MCF 10A (cell line): Measurements from ENCODE around the gene FAM8A1. TPM values are rescaled to one million over a fixed set of nuclear protein-coding genes. Genes with fewer than 3 reads are reported as not detected.

Source experiments
- BruUV-seq: library from RNA; stranded (reverse); fragments of 400-500 nt; replicated peaks from 2 replicates; lab custom pipeline; 2021; lab: Mats Ljungman, UMichigan
- CTCF ChIA-PET: fragments of 300-600 bp; sonication (Branson Sonifier 250); formaldehyde crosslinking; extraction: SDS; loops from one replicate; lab custom pipeline; 2021; ENCODE audit warnings: antibody characterized with exemption, inconsistent platforms; lab: Yijun Ruan, JAX
- POLR2A ChIA-PET: fragments of 300-600, 350-650 bp; sonication (Branson Sonifier 250); formaldehyde crosslinking; extraction: SDS; loops from one replicate; lab custom pipeline; 2020; ENCODE audit warnings: antibody characterized with exemption, inconsistent platforms; lab: Yijun Ruan, JAX
- DNase-seq: peaks from one replicate; pipeline ENCODE4 v3.0.0-alpha.2; 2018; ENCODE audit not compliant: unreplicated experiment
- H3K27ac Mint-ChIP-seq: one replicate; pipeline ENCODE4 v1.8.0; 2022; ENCODE audit warnings: mild to moderate bottlenecking, low read depth, mixed read lengths; ENCODE audit not compliant: unreplicated experiment
- H3K27me3 Mint-ChIP-seq: one replicate; pipeline ENCODE4 v1.8.0; 2022; ENCODE audit warnings: mixed read lengths; ENCODE audit not compliant: insufficient read depth, unreplicated experiment
- H3K36me3 Mint-ChIP-seq: one replicate; pipeline ENCODE4 v1.8.0; 2022; ENCODE audit warnings: mild to moderate bottlenecking, moderate library complexity, mixed read lengths; ENCODE audit not compliant: insufficient read depth, unreplicated experiment
- H3K4me1 Mint-ChIP-seq: one replicate; pipeline ENCODE4 v1.8.0; 2022; ENCODE audit warnings: mixed read lengths; ENCODE audit not compliant: insufficient read depth, unreplicated experiment
- H3K4me3 Mint-ChIP-seq: one replicate; pipeline ENCODE4 v1.8.0; 2022; ENCODE audit warnings: mild to moderate bottlenecking, moderate library complexity, mixed read lengths; ENCODE audit not compliant: unreplicated experiment
- H3K9me3 Mint-ChIP-seq: one replicate; pipeline ENCODE4 v1.8.0; 2022; ENCODE audit warnings: mixed read lengths; ENCODE audit not compliant: unreplicated experiment
- intact Hi-C: fragments of 100-400 bp; cut with micrococcal nuclease; formaldehyde crosslinking; loops from 2 replicates; pipeline ENCODE4 v1.14.1; 2022
- total RNA-seq: library from RNA; stranded (reverse); gene quantifications from 2 replicates; pipeline ENCODE4 v1.2.3, GENCODE V29; 2022
- TF ChIP-seq, protein P1 (sequence below): fragments of 200-600 bp; IDR thresholded peaks from one replicate; pipeline ENCODE4 v1.8.0; 2022; ENCODE audit warnings: antibody characterized with exemption, mild to moderate bottlenecking; ENCODE audit not compliant: unreplicated experiment

Gene FAM8A1
- total RNA-seq, 1 experiment from 2014 or later = 12.7 TPM

DNA sequence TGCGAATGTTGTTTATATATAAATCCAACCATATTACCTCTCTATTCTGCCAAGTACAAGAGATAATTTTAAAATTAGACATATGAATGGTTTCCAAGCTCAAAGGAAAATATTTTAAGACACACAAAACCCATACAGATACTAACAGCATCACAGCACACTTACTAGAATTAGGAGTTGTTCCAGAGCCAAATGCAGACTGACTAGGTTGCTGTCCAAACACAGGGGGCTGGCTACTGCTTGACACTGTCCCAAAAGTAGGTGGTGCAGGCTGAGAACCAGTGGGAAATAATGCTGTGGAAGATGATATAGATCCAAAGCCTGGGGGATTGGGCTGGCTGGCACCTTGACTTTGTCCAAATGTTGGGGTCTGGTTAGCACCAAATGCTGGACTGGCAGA lies 24.3 kb downstream of the FAM8A1 start:
- ChIA-PET CTCF (interaction anchor here (1.0 to 1.2 kb wide), 2 partner anchors 13 to 180 kb away, joined by 3 read pairs; no protein-coding TSS in a partner anchor), POLR2A (no interaction called here)
- no peaks in the 10 kb centered on the region for H3K27me3 Mint-ChIP-seq
- no peak overlapping the region for H3K4me3 Mint-ChIP-seq
- BruUV-seq = no TSS peak
- H3K9me3 Mint-ChIP-seq = no peaks in the 10 kb centered on the region
- TF ChIP-seq, protein P1, sequence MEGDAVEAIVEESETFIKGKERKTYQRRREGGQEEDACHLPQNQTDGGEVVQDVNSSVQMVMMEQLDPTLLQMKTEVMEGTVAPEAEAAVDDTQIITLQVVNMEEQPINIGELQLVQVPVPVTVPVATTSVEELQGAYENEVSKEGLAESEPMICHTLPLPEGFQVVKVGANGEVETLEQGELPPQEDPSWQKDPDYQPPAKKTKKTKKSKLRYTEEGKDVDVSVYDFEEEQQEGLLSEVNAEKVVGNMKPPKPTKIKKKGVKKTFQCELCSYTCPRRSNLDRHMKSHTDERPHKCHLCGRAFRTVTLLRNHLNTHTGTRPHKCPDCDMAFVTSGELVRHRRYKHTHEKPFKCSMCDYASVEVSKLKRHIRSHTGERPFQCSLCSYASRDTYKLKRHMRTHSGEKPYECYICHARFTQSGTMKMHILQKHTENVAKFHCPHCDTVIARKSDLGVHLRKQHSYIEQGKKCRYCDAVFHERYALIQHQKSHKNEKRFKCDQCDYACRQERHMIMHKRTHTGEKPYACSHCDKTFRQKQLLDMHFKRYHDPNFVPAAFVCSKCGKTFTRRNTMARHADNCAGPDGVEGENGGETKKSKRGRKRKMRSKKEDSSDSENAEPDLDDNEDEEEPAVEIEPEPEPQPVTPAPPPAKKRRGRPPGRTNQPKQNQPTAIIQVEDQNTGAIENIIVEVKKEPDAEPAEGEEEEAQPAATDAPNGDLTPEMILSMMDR = no peak
- peaks cover 83% of the 10 kb centered on the region for H3K36me3 Mint-ChIP-seq
- DNase-seq = no peak
- H3K27ac Mint-ChIP-seq = no peak overlapping the region
- H3K4me1 Mint-ChIP-seq = no peaks in the 10 kb centered on the region
- intact Hi-C loops = no loop called here

DNA sequence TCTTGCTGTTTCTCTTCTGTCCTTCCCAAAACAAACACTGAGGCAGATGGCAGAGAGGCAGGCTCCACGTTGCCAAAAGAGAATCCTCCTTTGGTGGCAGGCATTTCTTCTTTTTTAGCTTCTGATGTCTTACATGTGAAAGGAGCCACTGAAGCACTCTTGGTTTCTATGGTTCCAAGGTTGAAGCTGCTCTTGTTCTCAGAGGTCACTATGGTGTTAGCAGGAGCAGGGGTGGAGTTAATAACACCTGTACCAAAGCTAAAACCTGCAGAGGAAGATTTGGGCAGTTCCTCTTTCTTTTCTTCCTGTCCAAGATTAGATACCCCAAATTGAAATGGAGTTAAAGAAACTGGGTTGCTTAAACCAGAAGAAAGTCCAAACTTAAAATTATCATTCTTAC lies 28.8 kb downstream of the FAM8A1 start:
- intact Hi-C loops = no loop called here
- BruUV-seq = TSS peak; percentile 42
- peaks cover 20% of the 10 kb centered on the region for H3K4me1 Mint-ChIP-seq
- TF ChIP-seq, protein P1 = no peak
- H3K27ac Mint-ChIP-seq = no peak overlapping the region
- no peaks in the 10 kb centered on the region for H3K27me3 Mint-ChIP-seq
- POLR2A ChIA-PET = interaction anchor here (1.4 kb wide), 1 partner anchor 11 kb away, joined by 6 read pairs; no protein-coding TSS in a partner anchor
- CTCF ChIA-PET = interaction anchor here (0.6 kb wide), 1 partner anchor 157 kb away, joined by 4 read pairs; no protein-coding TSS in a partner anchor
- H3K4me3 Mint-ChIP-seq = no peak overlapping the region
- peaks cover 82% of the 10 kb centered on the region for H3K36me3 Mint-ChIP-seq
- no peak for DNase-seq
- no peaks in the 10 kb centered on the region for H3K9me3 Mint-ChIP-seq

DNA sequence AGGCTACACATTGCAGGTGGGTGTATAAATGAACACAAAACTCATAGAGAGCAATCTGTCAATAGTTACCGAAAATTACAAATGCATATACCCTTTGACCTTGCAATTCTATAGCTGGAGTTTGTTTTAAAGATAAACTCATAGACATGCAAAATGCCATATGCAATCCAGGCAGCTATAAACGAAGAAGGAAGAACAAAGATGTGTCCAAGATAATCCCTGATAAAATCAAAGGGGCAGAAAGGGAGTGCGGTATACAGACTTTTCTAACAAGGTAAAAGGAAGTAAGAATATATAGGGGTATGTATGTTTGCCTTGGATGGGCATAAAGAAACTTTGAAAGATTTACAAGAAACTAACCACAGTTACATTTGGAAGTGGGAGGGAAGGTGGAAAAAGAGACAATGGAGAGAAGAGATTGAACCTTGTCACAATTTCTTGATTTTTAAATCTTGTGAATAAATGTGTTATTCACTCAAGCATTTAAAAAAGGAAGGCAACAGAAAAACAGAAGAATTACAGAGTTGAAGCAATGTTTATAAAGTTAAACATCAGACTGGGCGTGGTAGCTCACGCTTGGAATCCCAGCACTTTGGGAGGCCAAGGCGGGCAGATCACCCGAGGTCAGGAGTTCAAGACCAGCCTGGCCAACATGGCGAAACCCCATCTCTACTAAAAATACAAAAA lies 29.9 kb downstream of the FAM8A1 start:
- Mint-ChIP-seq H3K27me3 (no peaks in the 10 kb centered on the region), H3K27ac (no peak overlapping the region), H3K36me3 (peaks cover 71% of the 10 kb centered on the region), H3K4me3 (no peak overlapping the region), H3K4me1 (peaks cover 20% of the 10 kb centered on the region), H3K9me3 (no peaks in the 10 kb centered on the region)
- no TSS peak for BruUV-seq
- ChIA-PET POLR2A (no interaction called here), CTCF (interaction anchor here (0.7 kb wide), 1 partner anchor 473 kb away, joined by 3 read pairs; no protein-coding TSS in a partner anchor)
- TF ChIP-seq, protein P1 = no peak
- no peak for DNase-seq
- intact Hi-C loops = no loop called here

DNA sequence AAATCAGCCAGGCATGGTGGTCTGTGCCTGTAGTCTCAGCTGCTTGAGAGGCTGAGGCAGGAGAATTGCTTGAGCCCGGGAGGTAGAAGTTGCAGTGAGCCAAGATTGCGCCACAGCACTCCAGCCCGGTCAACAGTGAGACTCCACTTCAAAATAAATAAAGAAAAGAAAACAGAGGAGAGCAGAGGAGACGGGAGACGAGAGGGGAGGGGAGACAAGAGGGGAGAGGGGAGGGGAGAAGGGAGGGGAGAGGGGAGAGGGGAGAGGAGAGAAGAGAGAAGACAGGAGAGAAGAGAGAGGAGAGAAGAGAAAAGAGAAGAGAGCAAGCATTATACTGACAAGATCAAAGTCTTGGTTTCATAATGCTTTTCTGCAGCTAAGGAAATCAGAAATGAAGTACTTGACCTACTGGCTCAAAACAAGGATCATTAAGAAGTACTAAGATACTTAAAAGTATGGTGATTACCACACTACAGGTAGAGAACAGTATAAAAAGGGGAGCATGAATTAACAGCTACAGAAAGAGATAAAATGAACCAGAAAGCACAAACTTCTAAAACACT lies 30.5 kb downstream of the FAM8A1 start:
- no peak overlapping the region for H3K27ac Mint-ChIP-seq
- peaks cover 70% of the 10 kb centered on the region for H3K36me3 Mint-ChIP-seq
- TF ChIP-seq, protein P1 = no peak
- H3K4me3 Mint-ChIP-seq = no peak overlapping the region
- no peaks in the 10 kb centered on the region for H3K27me3 Mint-ChIP-seq
- peaks cover 20% of the 10 kb centered on the region for H3K4me1 Mint-ChIP-seq
- peak; percentile 30 for DNase-seq
- ChIA-PET CTCF (no interaction called here), POLR2A (interaction anchor here (0.8 kb wide), 1 partner anchor 12 kb away, joined by 3 read pairs; no protein-coding TSS in a partner anchor)
- intact Hi-C loops = no loop called here
- BruUV-seq = no TSS peak
- no peaks in the 10 kb centered on the region for H3K9me3 Mint-ChIP-seq
